Measurements from ENCODE around the gene TTLL3. TPM values are rescaled to one million over a fixed set of nuclear protein-coding genes. Genes with fewer than 3 reads are reported as not detected.

The TTLL3 gene
- total and polyA plus RNA-seq, 2 of the 8 experiments (the other 6 are each of a cell fraction or from before 2014, with no cell fraction given) = 5.9 to 8.9 TPM

GRCh38 chr3:9883706-9884554, 73.9 kb downstream of the TTLL3 start:
- no peak overlapping the region for H3K4ac ChIP-seq (replicated peaks; ENCODE audit: insufficient read length, low read depth, low read length)
- H3K27ac ChIP-seq (ENCODE audit: low read depth, low read length) = no peak overlapping the region
- H4K5ac ChIP-seq (ENCODE audit: insufficient read length, low read depth, low read length) = no peak overlapping the region
- H3K4me1 ChIP-seq (replicated peaks in 1 of 4; ENCODE audit: control insufficient read depth in 3 of 4, insufficient read depth in 4 of 4, low read length in 3 of 4) = no peaks in the 10 kb centered on the region
- no peaks in the 10 kb centered on the region for H3K23me2 ChIP-seq (ENCODE audit: low read depth, low read length)
- WGBS, 2 experiments (ENCODE audit: extremely low coverage in 1 of 2, insufficient coverage in 1 of 2, insufficient read length in 1 of 2, insufficient replicate concordance in 2 of 2, low coverage in 1 of 2, low lambda C conversion rate in 2 of 2, missing lambda C conversion rate in 1 of 2) = 88% methylated on average over 7 of the region's 7 CpGs; no CpG with 5 or more reads in 1 of the 2 experiments
- no peak overlapping the region for H3K4me2 ChIP-seq (ENCODE audit: insufficient read depth in 1 of 2, low read depth in 2 of 2, low read length in 2 of 2)
- H3K23ac ChIP-seq (ENCODE audit: insufficient read length) = no peak overlapping the region
- H3K79me2 ChIP-seq (ENCODE audit: control insufficient read depth in 1 of 2, insufficient read depth in 2 of 2, low read length in 2 of 2) = no peaks in the 10 kb centered on the region
- no peaks in the 10 kb centered on the region for H4K20me1 ChIP-seq (replicated peaks in 1 of 2; ENCODE audit: control insufficient read depth in 1 of 2, insufficient read depth in 2 of 2, low read length in 2 of 2)
- H3K4me3 ChIP-seq (ENCODE audit: extremely low read depth in 1 of 4, insufficient read depth in 2 of 4, low read depth in 3 of 4, low read length in 4 of 4) = no peak overlapping the region
- ChIA-PET POLR2A (ENCODE audit: partially characterized antibody) (interaction anchor here (1.1 to 1.5 kb wide), 2 partner anchors 11 to 19 kb away, joined by 3 to 5 read pairs; partner anchors contain the start of gene IL17RE), CTCF (ENCODE audit: partially characterized antibody) (interaction anchor here (0.7 to 2.1 kb wide), 8 partner anchors 10 to 99 kb away, joined by 3 to 5 read pairs (median 3); no protein-coding TSS in a partner anchor)
- no peak overlapping the region for H4K91ac ChIP-seq (replicated peaks; ENCODE audit: insufficient read length, low read length)
- no peak overlapping the region for H4K8ac ChIP-seq (ENCODE audit: extremely low read depth, insufficient read depth, low read length)
- no peak overlapping the region for H2BK5ac ChIP-seq (ENCODE audit: low read depth, low read length)
- H3K27me3 ChIP-seq (replicated peaks in 1 of 4; ENCODE audit: control insufficient read depth in 3 of 4, extremely low read depth in 1 of 4, insufficient read depth in 3 of 4, low read length in 3 of 4) = no peaks in the 10 kb centered on the region
- no peak overlapping the region for H2AFZ ChIP-seq (ENCODE audit: low read length)
- H3K14ac ChIP-seq (ENCODE audit: insufficient read length) = no peak overlapping the region
- H3K9ac ChIP-seq (replicated peaks in 1 of 4; ENCODE audit: extremely low read depth in 1 of 4, low read depth in 3 of 4, low read length in 3 of 4) = no peak overlapping the region
- no peaks in the 10 kb centered on the region for H3K79me1 ChIP-seq (ENCODE audit: low read depth, low read length)
- no peaks in the 10 kb centered on the region for H3K36me3 ChIP-seq (ENCODE audit: control insufficient read depth in 2 of 4, insufficient read depth in 4 of 4, low read length in 3 of 4)
- H2BK12ac ChIP-seq (ENCODE audit: low read depth, low read length) = no peak overlapping the region
- H2BK20ac ChIP-seq (ENCODE audit: low read length) = no peak overlapping the region
- no peak overlapping the region for H3K56ac ChIP-seq (replicated peaks; ENCODE audit: insufficient read length, low read depth, low read length)
- no peak for FAIRE-seq
- H2BK15ac ChIP-seq (ENCODE audit: low read length) = no peak overlapping the region
- H2AK5ac ChIP-seq (ENCODE audit: low read depth, low read length) = no peak overlapping the region
- H3K18ac ChIP-seq (ENCODE audit: extremely low read depth, low read length) = no peak overlapping the region
- DNase-seq (ENCODE audit: low read depth in 1 of 2, low spot score in 2 of 2) = no peak
- H3K9me3 ChIP-seq (ENCODE audit: insufficient read depth in 2 of 2, low read depth in 1 of 2, low read length in 1 of 2) = no peaks in the 10 kb centered on the region
- H2BK120ac ChIP-seq (replicated peaks; ENCODE audit: low read depth, low read length) = no peak overlapping the region
- TF ChIP-seq JUN (IDR thresholded peaks at IDR 0.05; ENCODE audit: low read depth, low read length) (no peak), CHD1 (IDR thresholded peaks at IDR 0.05; ENCODE audit: low read depth, low read length) (no peak), SIN3A (conservative IDR thresholded peaks at IDR 0.05 in 1 of 2, IDR thresholded peaks at IDR 0.05 in 1 of 2; ENCODE audit: low read depth in 1 of 2, low read length in 2 of 2) (no peak), RFX5 (IDR thresholded peaks at IDR 0.05; ENCODE audit: borderline replicate concordance, low read depth, low read length) (no peak)

Data from H1 (cell line).